Cerebellar nuclear complex (tissue), 1 donor: Measurements from ENCODE around the gene CASP8.
"Not testable (repeated sequence)": the region's sequence is repeated elsewhere in the genome, so short reads cannot be mapped to it uniquely, and the experiment has no call there.

Source experiments
- DNase-seq, 2 experiments: peaks; one replicate each; lab custom pipeline; 2025; lab: John Stamatoyannopoulos, UW

The CASP8 gene

DNA sequence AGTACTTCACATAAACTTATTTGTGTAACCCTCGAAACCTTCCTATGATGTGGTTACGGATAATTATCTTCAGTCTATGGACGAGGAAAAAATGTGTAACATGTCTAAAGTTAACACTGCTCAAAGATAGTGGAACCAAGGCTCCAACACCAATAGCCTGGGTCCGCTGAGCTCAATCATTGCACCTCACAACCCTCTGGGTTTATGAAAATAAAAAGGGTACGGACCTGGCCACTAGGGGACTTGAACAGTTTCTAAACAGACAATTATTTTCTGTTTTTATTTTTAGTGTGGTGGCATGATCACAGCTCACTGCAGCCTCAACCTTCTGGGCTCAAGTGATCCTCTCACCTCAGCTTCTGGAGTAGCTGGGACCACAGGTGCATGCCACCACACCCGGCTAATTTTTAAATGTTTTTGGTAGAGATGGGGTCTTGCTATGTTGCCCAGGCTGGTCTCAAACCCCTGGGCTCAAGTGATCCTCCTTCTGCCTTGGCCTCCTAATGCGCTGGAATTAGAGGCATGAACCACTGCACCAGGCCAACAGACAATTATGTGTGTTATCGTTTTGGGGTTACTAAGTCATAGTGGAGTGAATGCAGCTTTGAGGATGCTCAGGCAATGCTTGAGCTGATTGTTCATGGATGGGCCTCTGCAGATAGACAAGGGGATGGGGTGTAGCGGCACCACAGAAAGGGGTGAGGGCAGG is 10.1 kb downstream of the CASP8 start:
- no peak for DNase-seq

DNA sequence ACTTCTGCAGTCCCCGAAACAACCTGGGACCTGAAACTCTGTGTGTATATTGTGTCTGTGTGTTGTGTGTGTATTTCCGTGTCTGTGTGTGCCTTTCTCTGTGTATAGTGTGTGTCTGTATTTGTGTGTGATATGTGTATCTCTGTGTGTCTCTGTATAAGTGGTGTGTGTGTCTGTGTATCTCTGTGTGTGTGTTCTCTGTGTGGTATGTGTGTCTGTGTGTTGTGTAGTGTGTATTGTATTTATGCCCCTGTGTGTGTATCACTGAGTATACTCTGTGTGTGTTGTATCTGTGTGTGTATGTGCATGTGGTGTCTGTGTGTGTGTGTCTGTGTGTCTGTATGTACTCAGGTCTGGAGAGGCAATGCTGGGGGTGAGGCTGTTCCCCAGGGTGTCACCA is 11.6 kb downstream of the CASP8 start:
- no peak for DNase-seq

DNA sequence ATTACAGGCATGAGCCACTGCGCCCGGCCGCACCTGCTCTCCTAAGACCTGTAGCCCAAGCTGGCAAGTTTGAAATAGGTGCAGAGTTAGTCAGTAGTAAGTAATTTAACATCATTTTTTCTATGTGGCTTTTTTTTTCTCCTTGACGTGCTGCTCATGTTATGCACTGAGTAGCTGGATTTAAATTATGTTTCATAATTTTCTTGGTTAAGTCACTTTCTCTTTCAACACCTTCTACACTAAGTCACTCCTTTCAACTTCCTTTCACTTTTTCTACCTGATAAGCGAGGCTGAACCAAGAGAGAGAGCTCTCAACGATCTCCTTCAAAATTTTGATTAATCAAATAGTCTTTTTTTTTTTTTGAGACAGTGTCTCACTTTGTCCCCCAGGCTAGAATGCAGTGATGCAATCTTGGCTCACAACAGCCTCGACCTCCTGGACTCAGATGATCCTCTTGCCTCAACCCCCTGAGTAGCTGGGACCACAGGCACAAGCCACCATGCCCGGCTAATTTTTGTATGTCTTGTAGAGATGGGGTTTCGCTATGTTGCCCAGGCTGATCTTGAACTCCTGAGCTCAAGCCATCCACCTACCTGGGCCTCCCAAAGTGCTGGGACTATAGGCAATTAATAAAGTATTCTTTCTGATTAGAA is 13.1 kb downstream of the CASP8 start:
- no peak for DNase-seq

DNA sequence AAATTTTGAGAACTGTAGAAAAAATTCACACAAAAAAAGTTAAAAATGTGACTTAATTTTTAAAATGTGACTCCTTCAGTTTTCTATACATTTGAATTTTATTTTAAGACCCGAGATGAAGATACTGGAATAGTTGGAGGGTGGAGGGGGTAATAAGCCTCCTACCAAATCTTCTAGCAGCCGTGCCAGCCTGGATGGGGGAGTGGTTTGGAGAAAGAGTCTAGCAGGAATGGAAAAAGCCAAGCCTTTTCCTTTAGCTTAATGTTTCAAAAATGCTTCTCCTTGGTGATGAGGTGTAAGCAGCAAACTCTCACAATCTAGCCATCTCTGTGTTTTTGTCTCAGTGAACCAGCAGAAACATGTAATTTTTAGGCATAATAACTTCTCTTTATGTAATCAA is 14.7 kb downstream of the CASP8 start:
- no peak for DNase-seq

DNA sequence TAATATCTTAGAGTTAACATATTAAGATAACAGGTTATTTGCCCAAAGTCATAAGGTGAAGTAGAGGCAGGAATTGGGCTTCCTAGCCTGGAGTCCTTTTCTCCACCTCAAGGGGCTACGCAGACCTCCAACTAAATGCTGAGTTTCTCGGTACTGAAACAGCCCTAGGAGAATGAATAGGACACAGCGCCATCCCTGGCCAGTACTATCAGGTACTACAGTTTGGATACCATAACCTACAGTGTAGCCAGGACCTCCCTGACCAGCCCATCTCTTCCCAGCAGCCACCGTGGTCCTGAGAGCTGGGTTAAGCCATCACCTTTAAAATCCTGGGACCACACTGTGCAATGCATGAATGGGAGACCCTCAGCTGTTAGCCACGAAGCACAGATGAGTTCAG is 15.7 kb downstream of the CASP8 start:
- no peak for DNase-seq

DNA sequence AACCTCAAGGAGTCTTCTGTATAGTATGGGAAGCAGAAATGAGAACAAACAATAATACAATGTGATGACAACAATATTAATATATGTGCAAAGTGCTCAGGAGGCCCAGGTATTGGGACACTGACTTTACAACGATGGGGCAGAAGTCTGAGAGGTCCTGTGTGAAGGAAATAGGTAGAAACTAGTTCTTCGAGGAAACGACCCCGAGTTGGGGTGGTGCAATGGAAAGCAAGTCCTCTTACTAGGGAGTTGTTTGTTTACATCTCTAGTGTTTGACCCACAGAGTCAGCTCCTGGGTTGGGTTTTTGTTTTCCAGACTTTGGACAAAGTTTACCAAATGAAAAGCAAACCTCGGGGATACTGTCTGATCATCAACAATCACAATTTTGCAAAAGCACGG is 16.2 kb downstream of the CASP8 start:
- no peak for DNase-seq

DNA sequence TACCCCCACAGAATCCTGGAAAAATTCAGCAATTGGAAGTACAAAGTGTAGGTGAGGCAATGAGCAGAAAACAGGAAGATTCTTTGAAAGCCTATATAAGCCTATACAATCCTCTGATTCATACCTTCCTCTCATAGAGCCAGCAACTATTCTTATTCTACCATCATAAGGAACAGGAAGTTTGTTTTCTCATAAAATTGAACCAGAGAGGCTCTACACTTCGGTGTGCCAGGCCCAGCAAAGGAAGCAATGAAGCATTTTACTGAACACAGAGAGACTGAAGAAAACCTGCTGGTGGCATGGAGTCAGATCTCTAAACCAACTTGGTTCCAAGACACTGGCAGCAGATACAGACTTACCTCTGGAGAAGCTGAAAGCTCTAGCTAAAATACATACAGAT is 18.7 kb downstream of the CASP8 start:
- DNase-seq = no peak

DNA sequence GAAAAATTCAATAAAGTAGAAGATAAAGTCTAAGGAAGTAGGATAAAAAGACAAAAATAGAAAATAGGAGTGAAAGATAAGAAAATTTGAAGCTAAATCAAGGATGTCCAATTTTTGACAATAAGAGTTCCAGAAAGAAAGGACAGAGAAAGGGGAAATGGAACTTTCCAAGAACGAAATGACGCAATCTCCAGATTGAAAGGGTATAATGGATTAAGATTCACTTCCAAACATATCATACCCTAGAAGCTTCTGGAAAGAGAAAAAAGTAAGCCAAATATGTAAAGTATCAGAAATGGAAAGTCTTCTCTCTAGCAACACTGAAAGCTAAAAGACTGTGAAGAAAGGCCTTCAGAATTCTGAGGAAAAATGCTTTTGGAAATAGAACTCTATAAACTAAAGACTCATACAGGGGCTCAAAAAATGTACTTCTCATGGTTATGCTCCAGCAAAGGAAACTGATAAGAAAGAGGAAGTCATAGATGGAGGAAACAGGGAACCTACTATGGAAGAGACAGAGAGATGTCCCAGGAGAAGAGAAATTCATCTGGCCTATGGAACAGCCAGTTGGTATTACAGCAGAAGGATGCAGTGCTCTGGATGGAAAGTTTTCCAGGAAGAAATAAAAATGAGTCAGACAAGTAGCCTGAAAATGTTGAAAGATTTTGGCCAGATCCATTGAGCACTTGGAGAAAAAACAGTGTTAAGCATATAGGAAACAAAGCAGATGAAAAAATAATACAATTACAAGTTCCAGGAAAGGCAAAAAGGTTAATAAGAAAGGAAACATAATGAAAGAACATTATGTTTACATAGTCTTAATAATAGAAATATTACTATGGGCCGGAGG is 20.1 kb downstream of the CASP8 start:
- DNase-seq = no peak

DNA sequence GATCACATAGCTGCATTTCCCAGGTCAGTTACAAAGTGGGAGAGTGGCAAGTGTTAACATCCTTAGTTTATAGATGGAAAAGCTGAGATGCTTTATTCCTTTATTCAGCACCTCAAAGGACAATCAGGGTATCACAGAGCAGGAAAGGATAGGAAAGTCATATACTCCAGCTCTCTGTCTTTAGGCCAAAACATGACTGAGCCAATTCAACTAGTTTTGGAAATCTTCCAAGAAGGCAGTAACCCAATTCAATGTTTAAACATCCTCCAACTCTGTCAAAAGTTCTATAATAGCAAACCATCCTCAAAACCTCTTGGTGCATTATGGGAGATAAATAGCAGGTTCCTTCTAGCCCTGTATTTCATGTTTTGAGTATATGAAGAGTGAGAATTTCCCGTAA is 25.2 kb downstream of the CASP8 start:
- DNase-seq = no peak

DNA sequence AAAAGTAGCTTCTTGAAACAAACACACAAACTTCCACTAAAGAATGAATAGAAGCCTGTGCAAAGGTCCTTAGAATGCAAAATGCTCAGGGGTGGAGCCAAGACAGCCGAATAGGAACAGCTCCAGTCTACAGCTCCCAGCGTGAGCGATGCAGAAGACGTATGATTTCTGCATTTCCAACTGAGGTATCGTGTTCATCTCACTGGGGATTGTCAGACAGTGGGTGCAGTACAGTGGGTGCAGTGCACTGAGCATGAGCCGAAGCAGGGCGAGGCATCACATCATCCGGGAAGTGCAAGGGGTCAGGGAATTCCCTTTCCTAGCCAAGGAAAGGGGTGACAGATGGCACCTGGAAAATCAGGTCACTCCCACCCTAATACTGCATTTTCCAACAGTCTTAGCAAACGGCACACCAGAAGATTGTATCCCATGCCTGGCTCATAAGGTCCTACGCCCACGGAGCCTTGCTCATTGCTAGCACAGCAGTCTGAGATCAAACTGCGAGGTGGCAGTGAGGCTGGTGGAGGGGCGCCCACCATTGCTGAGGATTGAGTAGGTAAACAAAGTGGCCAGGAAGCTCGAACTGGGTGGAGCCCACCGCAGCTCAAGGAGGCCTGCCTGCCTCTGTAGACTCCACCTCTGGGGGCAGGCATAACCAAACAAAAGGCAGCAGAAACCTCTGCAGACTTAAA is 30.3 kb downstream of the CASP8 start:
- not testable (repeated sequence) for DNase-seq

DNA sequence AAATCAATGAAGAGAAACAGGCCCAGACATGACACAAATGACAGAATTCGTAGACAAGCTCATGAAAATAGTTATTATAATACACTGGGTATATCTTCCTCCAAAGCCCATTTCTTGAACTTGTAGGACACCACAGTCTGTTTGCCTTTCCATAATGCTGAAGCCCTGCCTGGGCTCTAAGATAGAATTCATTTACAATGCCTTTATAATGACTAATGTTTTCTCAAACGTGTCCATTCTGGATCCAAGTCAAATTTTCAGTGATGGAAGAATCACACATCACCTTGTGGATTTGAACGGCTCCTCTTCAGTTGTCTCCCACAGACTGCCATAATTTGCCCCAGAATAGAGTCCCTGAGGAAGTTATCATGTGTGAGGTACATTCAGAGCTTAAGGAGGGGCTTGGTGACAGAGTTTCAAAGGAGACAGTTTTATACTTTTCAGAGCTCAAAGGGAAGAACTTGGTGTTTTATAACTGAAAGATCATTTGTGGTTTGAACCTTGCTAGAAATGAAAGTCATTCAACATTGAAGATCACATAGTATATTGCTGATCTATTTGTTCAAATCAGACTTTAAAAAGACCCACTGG is 38.2 kb downstream of the CASP8 start:
- DNase-seq = no peak

DNA sequence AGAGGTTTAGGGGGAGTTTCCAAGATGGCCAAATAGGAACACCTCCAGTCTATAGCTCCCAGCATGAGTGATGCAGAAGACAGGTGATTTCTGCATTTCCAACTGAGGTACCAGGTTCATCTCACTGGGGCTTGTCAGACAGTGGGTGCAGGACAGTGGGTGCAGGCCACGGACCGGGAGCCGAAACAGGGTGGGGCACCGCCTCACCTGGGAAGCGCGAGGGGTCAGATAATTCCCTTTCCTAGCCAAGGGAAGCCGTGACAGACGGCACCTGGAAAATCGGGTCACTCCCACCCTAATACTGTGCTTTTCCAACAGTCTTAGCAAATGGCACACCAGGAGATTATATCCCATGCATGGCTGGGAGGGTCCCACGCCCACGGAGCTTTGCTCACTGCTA is 39.6 kb downstream of the CASP8 start:
- DNase-seq = not testable (repeated sequence)

DNA sequence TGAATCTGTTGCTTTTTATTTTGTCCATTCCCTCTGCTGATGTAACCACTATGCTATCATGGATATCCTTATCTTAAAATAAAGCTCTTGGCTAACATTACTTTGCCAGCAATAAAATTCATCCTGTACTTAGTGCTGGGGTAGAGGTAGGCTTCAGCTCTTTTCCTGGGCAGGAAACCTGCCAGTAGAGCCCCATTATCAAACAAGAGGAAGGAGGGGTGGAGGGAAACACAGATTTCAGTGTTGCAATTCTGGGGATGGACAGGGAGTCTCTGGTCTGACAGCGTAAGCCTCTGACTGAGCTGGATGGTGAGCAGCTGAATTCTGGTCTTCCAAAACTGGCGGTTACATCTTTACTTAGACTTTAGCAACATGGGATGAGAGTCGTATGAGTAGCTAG is 47.5 kb downstream of the CASP8 start:
- DNase-seq = no peak

DNA sequence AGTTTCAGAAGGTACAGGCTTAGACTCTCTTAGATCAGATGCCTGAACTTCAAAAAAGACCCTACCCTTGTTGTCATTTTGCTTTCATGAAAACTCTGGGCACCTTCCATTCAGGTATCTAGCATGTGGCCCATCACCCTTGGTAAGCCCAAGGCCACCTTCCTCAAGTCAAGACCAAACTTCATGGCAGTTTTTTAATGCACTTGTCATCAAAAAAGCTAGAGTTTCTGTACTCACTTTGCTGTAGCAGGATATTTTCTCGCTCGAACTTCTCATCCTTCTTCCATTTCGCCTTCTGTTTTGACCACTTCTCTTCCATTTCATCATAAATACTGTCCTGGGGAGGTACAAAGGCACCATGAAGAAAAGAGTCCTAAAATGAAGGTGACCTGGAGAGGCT is 48.6 kb downstream of the CASP8 start:
- no peak for DNase-seq

DNA sequence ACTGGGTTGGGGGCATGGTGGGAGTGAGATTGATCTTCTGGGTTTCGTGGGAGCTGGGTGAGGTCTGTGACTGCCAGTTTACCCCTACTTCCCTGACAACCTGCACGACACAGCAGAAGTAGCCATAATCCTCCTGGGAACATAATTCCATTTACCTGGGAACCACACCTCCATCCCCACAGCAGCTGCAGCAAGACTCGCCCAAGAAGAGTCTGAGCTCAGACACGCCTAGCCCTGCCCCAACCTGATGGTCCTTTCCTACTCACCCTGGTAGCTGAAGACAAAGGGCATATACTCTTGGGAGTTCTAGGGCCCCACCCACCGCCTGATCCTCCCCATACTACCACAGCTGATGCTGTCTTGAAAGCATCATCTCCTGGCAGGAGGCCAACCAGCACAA is 53.0 kb downstream of the CASP8 start:
- DNase-seq = no peak

DNA sequence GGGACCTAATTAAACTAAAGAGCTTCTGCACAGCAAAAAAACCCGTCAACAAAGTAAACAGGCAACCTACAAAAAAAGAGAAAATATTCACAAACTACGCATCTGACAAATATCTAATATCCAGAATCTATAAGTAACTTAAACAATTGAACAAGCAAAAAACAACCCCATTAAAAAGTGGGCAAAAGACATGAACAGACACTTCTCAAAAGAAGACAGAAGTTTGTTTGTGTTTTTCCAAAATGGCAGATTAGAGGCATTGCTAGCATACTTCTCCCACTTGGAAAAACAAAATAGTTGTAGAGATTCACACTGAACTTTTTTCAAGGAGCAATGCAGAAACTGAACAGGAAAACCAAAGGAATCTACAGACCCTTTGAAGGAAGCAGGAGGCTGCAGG is 59.2 kb downstream of the CASP8 start:
- DNase-seq = no peak

DNA sequence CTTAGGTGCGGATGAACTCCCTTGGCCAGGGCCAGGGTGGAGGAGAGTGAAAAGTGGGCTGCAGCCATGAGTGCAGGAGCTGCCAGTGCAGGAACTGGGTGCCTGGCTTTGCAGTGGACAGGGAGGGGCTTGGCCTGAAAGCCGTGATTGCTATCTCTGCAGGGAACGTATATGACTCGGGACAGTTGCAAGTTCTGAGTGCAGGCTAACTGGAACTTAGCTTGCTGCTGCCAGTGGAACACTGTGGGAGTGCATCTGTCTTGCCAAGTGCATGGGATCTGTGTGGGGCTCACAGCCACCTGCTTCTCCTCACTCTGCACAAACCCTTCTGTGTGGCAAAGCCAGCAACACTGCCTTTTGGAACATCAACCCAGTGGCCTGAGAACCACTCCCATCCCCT is 59.9 kb downstream of the CASP8 start:
- DNase-seq = no peak

DNA sequence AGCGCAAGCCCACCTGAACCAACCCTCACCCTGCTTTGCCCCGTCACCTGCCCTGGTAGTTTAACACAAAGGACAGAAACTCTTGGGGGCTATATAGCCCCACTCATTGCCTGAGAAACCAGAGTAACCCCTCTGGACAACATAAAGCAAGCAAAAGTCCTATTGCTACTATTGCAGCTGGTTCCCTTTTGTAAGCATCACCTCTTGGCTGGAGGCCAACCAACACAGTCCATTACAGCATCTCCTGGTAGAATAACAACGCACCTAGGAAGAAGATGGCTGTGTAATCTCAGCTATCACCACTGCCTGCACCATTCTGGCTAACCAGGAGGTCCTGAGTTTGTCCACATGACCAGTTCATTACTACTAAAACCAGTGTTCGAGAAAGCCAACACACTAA is 60.4 kb downstream of the CASP8 start:
- no peak for DNase-seq

DNA sequence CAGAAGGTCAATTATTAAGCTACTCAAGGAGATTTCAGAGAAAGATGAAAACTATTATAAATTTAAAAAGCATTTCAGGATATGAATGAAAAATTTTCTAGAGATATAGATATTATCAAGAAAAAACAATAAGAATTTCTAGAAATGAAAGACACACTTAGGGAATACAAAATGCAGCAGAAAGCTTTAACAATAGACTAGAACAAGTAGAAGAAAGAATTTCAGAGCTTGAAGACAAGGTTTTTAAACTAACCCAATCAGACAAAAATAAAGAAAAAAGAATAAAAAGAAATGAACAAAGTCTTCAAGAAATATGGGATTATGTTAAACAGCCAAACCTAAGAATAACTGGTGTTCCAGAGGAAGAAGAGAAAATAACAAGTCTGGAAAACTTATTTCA is 62.4 kb downstream of the CASP8 start:
- no peak for DNase-seq

DNA sequence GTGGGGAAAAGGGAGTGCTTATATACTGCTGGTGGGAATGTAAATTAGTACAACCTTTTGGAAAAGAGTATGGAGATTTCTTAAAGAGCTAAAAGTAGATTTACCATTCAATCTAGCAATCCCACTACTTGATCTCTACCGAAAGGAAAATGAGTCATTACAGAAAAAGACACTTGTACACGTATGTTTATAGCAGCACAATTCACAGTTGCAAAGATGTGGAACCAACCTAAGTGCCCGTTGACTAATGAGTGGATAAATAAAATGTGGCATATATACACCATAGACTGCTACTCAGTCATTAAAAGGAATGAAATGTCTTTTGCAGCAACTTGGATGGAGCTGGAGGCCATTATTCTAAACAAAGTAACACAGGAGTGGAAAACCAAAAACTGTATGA is 67.3 kb downstream of the CASP8 start:
- no peak for DNase-seq

DNA sequence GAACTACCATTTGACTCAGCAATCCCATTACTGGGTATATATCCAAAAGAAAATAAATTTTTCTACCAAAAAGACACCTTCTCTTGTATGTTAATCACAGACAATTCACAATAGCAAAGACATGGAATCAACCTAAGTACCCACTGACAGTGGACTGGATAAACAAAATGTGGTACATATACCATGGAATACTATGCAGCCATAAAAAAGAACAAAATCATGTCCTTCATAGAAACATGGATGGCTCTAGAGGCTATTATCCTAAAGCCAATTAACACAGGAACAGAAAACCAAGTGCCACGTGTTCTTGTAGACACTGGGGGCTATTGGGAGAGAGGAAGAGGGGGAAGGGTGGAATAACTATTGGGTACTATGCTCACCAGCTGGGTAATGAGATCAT is 69.1 kb downstream of the CASP8 start:
- no peak for DNase-seq
